ENCODE data around the gene DCTN5.

- TF ChIP-seq CTCF (IDR thresholded peaks at IDR 0.05), result no peak
- no peak for TF ChIP-seq POLR2A (IDR thresholded peaks at IDR 0.05)
Observed at GRCh38 chr16:23711785-23712184, 70.5 kb downstream of the DCTN5 start.
